ENCODE data around the gene SYNGR3.

SYNGR3 gene

GRCh38 chr16:1946495-1947368 is 43.0 kb upstream of the SYNGR3 start:
- TF ChIP-seq YY1 (IDR thresholded peaks at IDR 0.05; ENCODE audit: low read depth) (no peak), RAD21 (IDR thresholded peaks at IDR 0.05; ENCODE audit: low read depth) (no peak)
- TF ChIP-seq, protein P1, sequence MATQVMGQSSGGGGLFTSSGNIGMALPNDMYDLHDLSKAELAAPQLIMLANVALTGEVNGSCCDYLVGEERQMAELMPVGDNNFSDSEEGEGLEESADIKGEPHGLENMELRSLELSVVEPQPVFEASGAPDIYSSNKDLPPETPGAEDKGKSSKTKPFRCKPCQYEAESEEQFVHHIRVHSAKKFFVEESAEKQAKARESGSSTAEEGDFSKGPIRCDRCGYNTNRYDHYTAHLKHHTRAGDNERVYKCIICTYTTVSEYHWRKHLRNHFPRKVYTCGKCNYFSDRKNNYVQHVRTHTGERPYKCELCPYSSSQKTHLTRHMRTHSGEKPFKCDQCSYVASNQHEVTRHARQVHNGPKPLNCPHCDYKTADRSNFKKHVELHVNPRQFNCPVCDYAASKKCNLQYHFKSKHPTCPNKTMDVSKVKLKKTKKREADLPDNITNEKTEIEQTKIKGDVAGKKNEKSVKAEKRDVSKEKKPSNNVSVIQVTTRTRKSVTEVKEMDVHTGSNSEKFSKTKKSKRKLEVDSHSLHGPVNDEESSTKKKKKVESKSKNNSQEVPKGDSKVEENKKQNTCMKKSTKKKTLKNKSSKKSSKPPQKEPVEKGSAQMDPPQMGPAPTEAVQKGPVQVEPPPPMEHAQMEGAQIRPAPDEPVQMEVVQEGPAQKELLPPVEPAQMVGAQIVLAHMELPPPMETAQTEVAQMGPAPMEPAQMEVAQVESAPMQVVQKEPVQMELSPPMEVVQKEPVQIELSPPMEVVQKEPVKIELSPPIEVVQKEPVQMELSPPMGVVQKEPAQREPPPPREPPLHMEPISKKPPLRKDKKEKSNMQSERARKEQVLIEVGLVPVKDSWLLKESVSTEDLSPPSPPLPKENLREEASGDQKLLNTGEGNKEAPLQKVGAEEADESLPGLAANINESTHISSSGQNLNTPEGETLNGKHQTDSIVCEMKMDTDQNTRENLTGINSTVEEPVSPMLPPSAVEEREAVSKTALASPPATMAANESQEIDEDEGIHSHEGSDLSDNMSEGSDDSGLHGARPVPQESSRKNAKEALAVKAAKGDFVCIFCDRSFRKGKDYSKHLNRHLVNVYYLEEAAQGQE (IDR thresholded peaks at IDR 0.05; ENCODE audit: low read depth) = no peak

DNA sequence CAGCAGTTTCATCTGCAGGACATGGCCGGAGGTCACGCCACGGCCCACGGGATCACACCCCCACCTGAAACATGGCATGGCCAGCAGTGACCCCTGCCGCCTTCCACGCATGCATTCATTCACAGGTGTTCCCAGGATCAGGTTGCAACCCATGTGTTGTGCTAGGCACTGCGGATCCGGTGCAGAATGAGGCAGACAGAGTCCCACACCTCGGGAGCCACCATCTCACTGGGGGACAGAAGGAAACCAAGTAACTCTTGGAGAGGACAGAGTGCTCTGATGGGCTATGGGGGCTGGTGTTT is 42.5 kb upstream of the SYNGR3 start:
- TF ChIP-seq CREB1 (IDR thresholded peaks at IDR 0.05; ENCODE audit: low read depth) (no peak), TEAD4 (IDR thresholded peaks at IDR 0.05) (no peak), NFIC (IDR thresholded peaks at IDR 0.05) (no peak), EGR1 (IDR thresholded peaks at IDR 0.05) (no peak), ZBTB7A (IDR thresholded peaks at IDR 0.05; ENCODE audit: low read depth) (no peak), CEBPB (IDR thresholded peaks at IDR 0.05) (no peak), FOXM1 (IDR thresholded peaks at IDR 0.05; ENCODE audit: borderline replicate concordance, low read depth) (no peak), MAX (IDR thresholded peaks at IDR 0.05) (no peak), RAD21 (IDR thresholded peaks at IDR 0.05; ENCODE audit: low read depth) (no peak), YY1 (IDR thresholded peaks at IDR 0.05; ENCODE audit: low read depth) (no peak), TAF1 (IDR thresholded peaks at IDR 0.05; ENCODE audit: low read depth) (no peak), TCF12 (IDR thresholded peaks at IDR 0.05; ENCODE audit: low read depth) (no peak), EP300 (IDR thresholded peaks at IDR 0.05; ENCODE audit: borderline replicate concordance) (no peak)
- TF ChIP-seq, protein P2, sequence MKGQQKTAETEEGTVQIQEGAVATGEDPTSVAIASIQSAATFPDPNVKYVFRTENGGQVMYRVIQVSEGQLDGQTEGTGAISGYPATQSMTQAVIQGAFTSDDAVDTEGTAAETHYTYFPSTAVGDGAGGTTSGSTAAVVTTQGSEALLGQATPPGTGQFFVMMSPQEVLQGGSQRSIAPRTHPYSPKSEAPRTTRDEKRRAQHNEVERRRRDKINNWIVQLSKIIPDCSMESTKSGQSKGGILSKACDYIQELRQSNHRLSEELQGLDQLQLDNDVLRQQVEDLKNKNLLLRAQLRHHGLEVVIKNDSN (IDR thresholded peaks at IDR 0.05) = no peak
- TF ChIP-seq, protein P1 (IDR thresholded peaks at IDR 0.05; ENCODE audit: low read depth) = no peak

DNA sequence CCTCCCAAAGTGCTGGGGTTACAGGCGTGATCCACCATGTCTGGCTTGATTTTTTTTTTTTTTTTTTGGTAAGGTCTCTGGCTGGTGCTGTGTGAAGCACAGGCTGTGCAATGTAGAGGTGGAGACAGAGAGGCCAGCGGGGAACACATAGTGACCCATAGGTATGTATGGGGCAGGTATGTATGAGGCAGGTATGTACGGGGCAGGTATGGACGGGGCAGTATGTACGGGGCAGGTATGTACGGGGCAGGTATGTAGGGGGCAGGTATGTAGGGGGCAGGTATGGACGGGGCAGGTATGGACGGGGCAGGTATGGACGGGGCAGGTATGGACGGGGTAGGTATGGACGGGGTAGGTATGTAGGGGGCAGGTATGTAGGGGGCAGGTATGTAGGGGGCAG is 40.3 kb upstream of the SYNGR3 start:
- TF ChIP-seq EGR1 (IDR thresholded peaks at IDR 0.05) (no peak), MAX (IDR thresholded peaks at IDR 0.05) (no peak), TCF12 (IDR thresholded peaks at IDR 0.05; ENCODE audit: low read depth) (no peak), FOXM1 (IDR thresholded peaks at IDR 0.05; ENCODE audit: borderline replicate concordance, low read depth) (no peak), YY1 (IDR thresholded peaks at IDR 0.05; ENCODE audit: low read depth) (no peak), NFIC (IDR thresholded peaks at IDR 0.05) (no peak), CREB1 (IDR thresholded peaks at IDR 0.05; ENCODE audit: low read depth) (no peak), TEAD4 (IDR thresholded peaks at IDR 0.05) (no peak), EP300 (IDR thresholded peaks at IDR 0.05; ENCODE audit: borderline replicate concordance) (no peak), RAD21 (IDR thresholded peaks at IDR 0.05; ENCODE audit: low read depth) (no peak), CEBPB (IDR thresholded peaks at IDR 0.05) (no peak), ZBTB7A (IDR thresholded peaks at IDR 0.05; ENCODE audit: low read depth) (no peak), TAF1 (IDR thresholded peaks at IDR 0.05; ENCODE audit: low read depth) (no peak)
- TF ChIP-seq, protein P1 (IDR thresholded peaks at IDR 0.05; ENCODE audit: low read depth) = no peak
- TF ChIP-seq, protein P2 (IDR thresholded peaks at IDR 0.05) = no peak

GRCh38 chr16:1950047-1950446 is 39.7 kb upstream of the SYNGR3 start:
- TF ChIP-seq TCF12 (IDR thresholded peaks at IDR 0.05; ENCODE audit: low read depth) = no peak
- no peak for TF ChIP-seq ZBTB7A (IDR thresholded peaks at IDR 0.05; ENCODE audit: low read depth)
- no peak for TF ChIP-seq MAX (IDR thresholded peaks at IDR 0.05)
- no peak for TF ChIP-seq CREB1 (IDR thresholded peaks at IDR 0.05; ENCODE audit: low read depth)
- no peak for TF ChIP-seq EGR1 (IDR thresholded peaks at IDR 0.05)
- TF ChIP-seq, protein P1 (IDR thresholded peaks at IDR 0.05; ENCODE audit: low read depth) = no peak
- TF ChIP-seq TAF1 (IDR thresholded peaks at IDR 0.05; ENCODE audit: low read depth) = no peak
